HepG2 (cell line): ENCODE data around the gene C1orf116. TPM values are rescaled to one million over a fixed set of nuclear protein-coding genes. Genes with fewer than 3 reads are reported as not detected.

ENCODE experiments used
- FOXM1 ChIP-seq: sonication (generic); formaldehyde crosslinking; IDR thresholded peaks from 2 replicates; pipeline ENCODE4 v1.5.0; 2020; ENCODE audit warnings: missing genetic modification reagents
- MAF1 ChIP-seq: sonication (generic); formaldehyde crosslinking; IDR thresholded peaks from 2 replicates; pipeline ENCODE4 v1.5.0; 2020; ENCODE audit warnings: missing genetic modification reagents, borderline replicate concordance
- MEIS1 ChIP-seq: sonication (generic); formaldehyde crosslinking; IDR thresholded peaks from 2 replicates; pipeline ENCODE4 v1.9.0; 2021; ENCODE audit warnings: mild to moderate bottlenecking, missing genetic modification reagents, moderate library complexity, borderline replicate concordance
- NFE2L2 ChIP-seq: fragments of 150-350 bp; IDR thresholded peaks from 2 replicates; pipeline ENCODE4 v1.6.1; 2014; ENCODE audit warnings: low read length
- NR2F6 ChIP-seq, 2 experiments: IDR thresholded peaks; 2 replicates each; pipeline ENCODE4 v1.6.1; 2016; ENCODE audit warnings: antibody characterized with exemption in 1 of 2, mild to moderate bottlenecking in 1 of 2
- PRPF4 ChIP-seq: fragments of 200-400 bp; formaldehyde crosslinking; IDR thresholded peaks from 2 replicates; pipeline ENCODE4 v1.6.1; 2016; ENCODE audit warnings: low read length, low read depth; ENCODE audit not compliant: poor library complexity, severe bottlenecking
- TCF7 ChIP-seq: sonication (generic); IDR thresholded peaks from 2 replicates; pipeline ENCODE4 v1.6.1; 2016; ENCODE audit warnings: antibody characterized with exemption, low read depth
- THAP11 ChIP-seq: IDR thresholded peaks from 2 replicates; pipeline ENCODE4 v1.6.1; 2016; ENCODE audit warnings: missing biosample characterization, missing genetic modification reagents
- ZC3H4 ChIP-seq: sonication (generic); formaldehyde crosslinking; IDR thresholded peaks from 2 replicates; pipeline ENCODE4 v1.4.0; 2020; ENCODE audit warnings: missing genetic modification reagents, borderline replicate concordance
- ZNF121 ChIP-seq: sonication (generic); formaldehyde crosslinking; IDR thresholded peaks from 2 replicates; pipeline ENCODE4 v1.5.0; 2020; ENCODE audit warnings: mild to moderate bottlenecking, missing genetic modification reagents
- ZNF367 ChIP-seq: sonication (generic); formaldehyde crosslinking; IDR thresholded peaks from 2 replicates; pipeline ENCODE4 v1.4.0; 2020; ENCODE audit warnings: missing genetic modification reagents, borderline replicate concordance
- ZNF543 ChIP-seq: sonication (generic); formaldehyde crosslinking; IDR thresholded peaks from 2 replicates; pipeline ENCODE4 v1.4.0; 2020; ENCODE audit warnings: mild to moderate bottlenecking, missing genetic modification reagents
- ZNF773 ChIP-seq: sonication (generic); formaldehyde crosslinking; IDR thresholded peaks from 2 replicates; pipeline ENCODE4 v1.4.0; 2020; ENCODE audit warnings: missing genetic modification reagents, borderline replicate concordance
- ZNF879 ChIP-seq: sonication (generic); formaldehyde crosslinking; IDR thresholded peaks from 2 replicates; pipeline ENCODE4 v1.8.1; 2023; ENCODE audit warnings: missing genetic modification reagents
- polyA plus RNA-seq, 8 experiments: library from polyadenylated mRNA; depleted of rRNA in 3 of 8; stranded (reverse) in 7 of 8; unstranded in 1 of 8; fragments of >200 nt; fragmentation: Illumina TruSeq in 4 of 8; extraction: Trizol in 4 of 8; gene quantifications; 2 replicates each; pipeline versions ENCODE4 v1.2.1 to v1.2.3, GENCODE V29; 2011 to 2016; ENCODE audit warnings: low read depth in 4 of 8, missing spikeins in 1 of 8, mixed read lengths in 1 of 8; ENCODE audit not compliant: insufficient read depth in 1 of 8
- total RNA-seq, 5 experiments: library from RNA; depleted of rRNA; stranded (reverse); fragments of >200 nt; fragmentation: Illumina TruSeq; extraction: Trizol; gene quantifications; 2 replicates each; pipeline ENCODE4 v1.2.3, GENCODE V29; 2016; ENCODE audit warnings: low read depth in 1 of 5
- TF ChIP-seq, protein P1 (sequence below): sonication (generic); formaldehyde crosslinking; IDR thresholded peaks from 2 replicates; pipeline ENCODE4 v1.4.0; 2020; ENCODE audit warnings: missing genetic modification reagents, low read depth, mild to moderate bottlenecking, borderline replicate concordance
- TF ChIP-seq, protein P2 (sequence below): IDR thresholded peaks from 2 replicates; pipeline ENCODE4 v1.6.1; 2016; ENCODE audit warnings: low read depth, missing genetic modification reagents, missing compliant biosample characterization
- TF ChIP-seq, protein P3 (sequence below): sonication (generic); formaldehyde crosslinking; IDR thresholded peaks from 2 replicates; pipeline ENCODE4 v1.4.0; 2020; ENCODE audit warnings: mild to moderate bottlenecking, missing genetic modification reagents

C1orf116 gene
- total and polyA plus RNA-seq, 2 of the 13 experiments (the other 11 are each of a cell fraction or from before 2014, with no cell fraction given): 0.51 to 0.95 TPM

DNA sequence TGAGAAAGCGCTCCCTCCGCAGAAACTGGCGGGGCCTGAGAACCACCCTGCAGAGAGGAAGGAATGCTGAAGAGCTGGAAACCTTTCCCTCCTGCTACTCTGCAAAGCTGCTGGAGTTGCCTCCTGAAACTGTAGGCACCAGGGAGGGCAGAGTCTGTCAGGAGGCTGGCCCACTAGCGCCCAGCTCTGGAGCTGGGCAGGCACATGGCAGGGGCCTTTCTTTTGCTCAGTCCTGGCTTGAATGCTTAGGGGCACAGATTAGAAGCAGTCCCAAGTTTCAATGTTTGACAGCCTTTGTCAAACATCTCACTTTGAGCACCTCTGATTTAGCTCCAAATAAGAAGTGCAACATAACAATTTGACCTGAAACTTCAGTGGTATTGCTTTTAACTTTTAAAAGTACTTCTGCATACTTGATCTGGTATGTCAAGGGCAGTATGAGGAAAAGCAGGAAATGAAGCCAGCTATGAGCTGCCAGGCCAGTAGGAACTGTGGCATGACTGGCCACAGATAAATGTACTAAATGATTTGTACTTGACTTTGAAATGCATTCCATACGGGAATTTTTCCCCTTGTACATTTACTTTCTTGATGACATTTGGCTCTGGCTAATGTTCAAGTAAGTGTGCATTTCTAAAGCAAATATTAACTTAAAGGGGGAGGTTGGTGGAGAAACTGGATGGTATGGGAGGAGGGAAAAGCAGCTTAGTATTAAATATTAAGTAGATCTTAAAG is 7.2 kb downstream of the C1orf116 start (continued):
- TF ChIP-seq FOXM1 (CRISPR knock-in tag) (no peak), NFE2L2 (no peak), MEIS1 (CRISPR knock-in tag) (no peak), ZNF879 (CRISPR knock-in tag) (no peak), MAF1 (CRISPR knock-in tag) (no peak), THAP11 (CRISPR knock-in tag) (0 out of 2 replicates have a peak, but pooled peaks have one; percentile 38), NR2F6 (IDR thresholded peaks at IDR 0.05) (peak; percentile 72), NR2F6 (CRISPR knock-in tag; IDR thresholded peaks at IDR 0.05) (peak; percentile 70), ZNF121 (no peak), ZNF367 (CRISPR knock-in tag) (no peak), ZNF773 (CRISPR knock-in tag) (no peak), PRPF4 (no peak), ZNF543 (no peak), ZC3H4 (CRISPR knock-in tag) (no peak), TCF7 (peak; percentile 53)
- TF ChIP-seq, protein P1, sequence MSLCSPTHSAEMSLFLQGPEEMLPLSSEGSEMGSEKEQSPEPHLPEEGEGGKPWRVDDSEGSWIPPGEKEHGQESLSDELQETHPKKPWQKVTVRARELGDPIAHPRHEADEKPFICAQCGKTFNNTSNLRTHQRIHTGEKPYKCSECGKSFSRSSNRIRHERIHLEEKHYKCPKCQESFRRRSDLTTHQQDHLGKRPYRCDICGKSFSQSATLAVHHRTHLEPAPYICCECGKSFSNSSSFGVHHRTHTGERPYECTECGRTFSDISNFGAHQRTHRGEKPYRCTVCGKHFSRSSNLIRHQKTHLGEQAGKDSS (CRISPR knock-in tag): no peak
- TF ChIP-seq, protein P2, sequence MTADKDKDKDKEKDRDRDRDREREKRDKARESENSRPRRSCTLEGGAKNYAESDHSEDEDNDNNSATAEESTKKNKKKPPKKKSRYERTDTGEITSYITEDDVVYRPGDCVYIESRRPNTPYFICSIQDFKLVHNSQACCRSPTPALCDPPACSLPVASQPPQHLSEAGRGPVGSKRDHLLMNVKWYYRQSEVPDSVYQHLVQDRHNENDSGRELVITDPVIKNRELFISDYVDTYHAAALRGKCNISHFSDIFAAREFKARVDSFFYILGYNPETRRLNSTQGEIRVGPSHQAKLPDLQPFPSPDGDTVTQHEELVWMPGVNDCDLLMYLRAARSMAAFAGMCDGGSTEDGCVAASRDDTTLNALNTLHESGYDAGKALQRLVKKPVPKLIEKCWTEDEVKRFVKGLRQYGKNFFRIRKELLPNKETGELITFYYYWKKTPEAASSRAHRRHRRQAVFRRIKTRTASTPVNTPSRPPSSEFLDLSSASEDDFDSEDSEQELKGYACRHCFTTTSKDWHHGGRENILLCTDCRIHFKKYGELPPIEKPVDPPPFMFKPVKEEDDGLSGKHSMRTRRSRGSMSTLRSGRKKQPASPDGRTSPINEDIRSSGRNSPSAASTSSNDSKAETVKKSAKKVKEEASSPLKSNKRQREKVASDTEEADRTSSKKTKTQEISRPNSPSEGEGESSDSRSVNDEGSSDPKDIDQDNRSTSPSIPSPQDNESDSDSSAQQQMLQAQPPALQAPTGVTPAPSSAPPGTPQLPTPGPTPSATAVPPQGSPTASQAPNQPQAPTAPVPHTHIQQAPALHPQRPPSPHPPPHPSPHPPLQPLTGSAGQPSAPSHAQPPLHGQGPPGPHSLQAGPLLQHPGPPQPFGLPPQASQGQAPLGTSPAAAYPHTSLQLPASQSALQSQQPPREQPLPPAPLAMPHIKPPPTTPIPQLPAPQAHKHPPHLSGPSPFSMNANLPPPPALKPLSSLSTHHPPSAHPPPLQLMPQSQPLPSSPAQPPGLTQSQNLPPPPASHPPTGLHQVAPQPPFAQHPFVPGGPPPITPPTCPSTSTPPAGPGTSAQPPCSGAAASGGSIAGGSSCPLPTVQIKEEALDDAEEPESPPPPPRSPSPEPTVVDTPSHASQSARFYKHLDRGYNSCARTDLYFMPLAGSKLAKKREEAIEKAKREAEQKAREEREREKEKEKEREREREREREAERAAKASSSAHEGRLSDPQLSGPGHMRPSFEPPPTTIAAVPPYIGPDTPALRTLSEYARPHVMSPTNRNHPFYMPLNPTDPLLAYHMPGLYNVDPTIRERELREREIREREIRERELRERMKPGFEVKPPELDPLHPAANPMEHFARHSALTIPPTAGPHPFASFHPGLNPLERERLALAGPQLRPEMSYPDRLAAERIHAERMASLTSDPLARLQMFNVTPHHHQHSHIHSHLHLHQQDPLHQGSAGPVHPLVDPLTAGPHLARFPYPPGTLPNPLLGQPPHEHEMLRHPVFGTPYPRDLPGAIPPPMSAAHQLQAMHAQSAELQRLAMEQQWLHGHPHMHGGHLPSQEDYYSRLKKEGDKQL (CRISPR knock-in tag): peak; percentile 57; the same call in 1 of the 2 replicates
- TF ChIP-seq, protein P3, sequence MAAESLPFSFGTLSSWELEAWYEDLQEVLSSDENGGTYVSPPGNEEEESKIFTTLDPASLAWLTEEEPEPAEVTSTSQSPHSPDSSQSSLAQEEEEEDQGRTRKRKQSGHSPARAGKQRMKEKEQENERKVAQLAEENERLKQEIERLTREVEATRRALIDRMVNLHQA (CRISPR knock-in tag): no peak
